ENCODE measurements around the gene PDLIM1.

Gene PDLIM1

GRCh38 chr10:95327367-95327766 is 36.6 kb upstream of the PDLIM1 start:
- Histone ChIP-seq H3K36me3 (ENCODE audit: insufficient read depth, low read length) (no peaks in the 10 kb centered on the region), H3K27me3 (ENCODE audit: insufficient read depth, low read length) (no peaks in the 10 kb centered on the region), H3K4me3 (ENCODE audit: low read length) (no peak overlapping the region), H2AFZ (ENCODE audit: low read depth, low read length) (no peak overlapping the region), H3K4me1 (ENCODE audit: insufficient read depth, low read length) (no peaks in the 10 kb centered on the region), H3K9me3 (ENCODE audit: low read length) (no peaks in the 10 kb centered on the region)

GRCh38 chr10:95326396-95326795 is 35.6 kb upstream of the PDLIM1 start:
- no peaks in the 10 kb centered on the region for H3K9me3 ChIP-seq (ENCODE audit: low read length)
- no peaks in the 10 kb centered on the region for H3K36me3 ChIP-seq (ENCODE audit: insufficient read depth, low read length)
- no peaks in the 10 kb centered on the region for H3K4me1 ChIP-seq (ENCODE audit: insufficient read depth, low read length)
- H2AFZ ChIP-seq (ENCODE audit: low read depth, low read length): no peak overlapping the region
- H3K4me3 ChIP-seq (ENCODE audit: low read length): no peak overlapping the region
- H3K27me3 ChIP-seq (ENCODE audit: insufficient read depth, low read length): no peaks in the 10 kb centered on the region

GRCh38 chr10:95325863-95326262 is 35.1 kb upstream of the PDLIM1 start:
- no peaks in the 10 kb centered on the region for H3K36me3 ChIP-seq (ENCODE audit: insufficient read depth, low read length)
- no peaks in the 10 kb centered on the region for H3K9me3 ChIP-seq (ENCODE audit: low read length)
- H3K27me3 ChIP-seq (ENCODE audit: insufficient read depth, low read length): no peaks in the 10 kb centered on the region
- H2AFZ ChIP-seq (ENCODE audit: low read depth, low read length): no peak overlapping the region
- no peaks in the 10 kb centered on the region for H3K4me1 ChIP-seq (ENCODE audit: insufficient read depth, low read length)
- H3K4me3 ChIP-seq (ENCODE audit: low read length): no peak overlapping the region

- no peak overlapping the region for H2AFZ ChIP-seq (ENCODE audit: low read depth, low read length)
- no peaks in the 10 kb centered on the region for H3K9me3 ChIP-seq (ENCODE audit: low read length)
- H3K4me3 ChIP-seq (ENCODE audit: low read length): no peak overlapping the region
- H3K27me3 ChIP-seq (ENCODE audit: insufficient read depth, low read length): no peaks in the 10 kb centered on the region
- no peaks in the 10 kb centered on the region for H3K36me3 ChIP-seq (ENCODE audit: insufficient read depth, low read length)
- no peaks in the 10 kb centered on the region for H3K4me1 ChIP-seq (ENCODE audit: insufficient read depth, low read length)
These were observed 33.8 kb upstream of the PDLIM1 start for GRCh38 chr10:95324436-95325268.

DNA sequence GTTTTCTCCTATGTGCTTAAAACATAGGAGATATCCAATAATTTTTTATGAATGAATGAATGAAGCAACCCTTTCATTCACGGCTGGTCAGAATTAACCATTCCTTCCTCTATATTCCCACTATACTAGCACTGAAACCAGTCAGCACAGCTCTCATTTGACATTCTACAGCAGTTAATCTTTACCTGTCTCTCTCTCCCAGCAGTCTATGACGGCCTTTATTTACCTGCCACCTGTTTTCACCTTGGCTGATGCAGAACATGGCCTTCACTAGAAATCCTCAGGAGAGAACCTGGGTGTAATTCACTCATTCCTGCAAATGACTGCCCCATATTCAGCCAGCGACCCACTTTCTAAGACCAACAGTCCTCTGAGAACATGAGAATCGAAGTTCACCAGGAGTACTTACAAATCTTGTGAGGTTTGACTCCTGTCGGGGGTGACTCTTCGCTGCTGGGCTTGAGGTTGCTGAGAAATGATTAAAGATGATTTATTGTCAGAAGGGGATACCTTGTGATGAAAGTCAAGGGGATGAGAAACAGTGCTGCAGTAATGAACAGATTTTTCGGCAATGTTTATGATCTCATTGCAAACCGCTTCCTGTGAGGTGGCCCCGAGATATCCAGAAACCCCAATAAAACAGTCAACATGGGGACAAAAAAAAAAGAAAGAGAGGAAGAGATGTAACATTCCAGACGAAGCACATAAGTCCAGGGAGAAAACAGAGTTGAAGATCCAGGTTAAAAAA is 30.9 kb upstream of the PDLIM1 start:
- Histone ChIP-seq H3K4me3 (ENCODE audit: low read length) (no peak overlapping the region), H3K9me3 (ENCODE audit: low read length) (no peaks in the 10 kb centered on the region), H2AFZ (ENCODE audit: low read depth, low read length) (no peak overlapping the region), H3K36me3 (ENCODE audit: insufficient read depth, low read length) (no peaks in the 10 kb centered on the region), H3K4me1 (ENCODE audit: insufficient read depth, low read length) (no peaks in the 10 kb centered on the region), H3K27me3 (ENCODE audit: insufficient read depth, low read length) (no peaks in the 10 kb centered on the region)

DNA sequence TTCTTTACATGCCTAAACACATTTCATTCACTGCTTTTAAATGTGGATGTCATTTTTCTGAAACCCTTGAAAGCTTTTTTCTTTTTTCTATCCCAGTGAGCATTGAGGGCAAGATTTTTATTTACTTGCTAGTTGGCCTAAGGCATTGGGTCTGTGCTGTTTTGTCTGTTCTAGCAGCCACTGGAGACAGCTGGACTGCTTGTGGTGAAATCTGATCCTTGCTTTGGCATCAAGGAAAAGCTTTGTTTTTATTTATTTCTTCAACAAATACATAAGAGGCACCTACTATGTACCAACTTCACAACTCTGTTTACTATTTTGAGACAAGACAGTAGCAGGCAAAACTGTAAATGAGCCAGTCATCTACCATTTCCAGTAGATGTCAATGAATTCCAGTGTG is 28.4 kb upstream of the PDLIM1 start:
- H3K4me3 ChIP-seq (ENCODE audit: low read length): no peak overlapping the region
- H3K4me1 ChIP-seq (ENCODE audit: insufficient read depth, low read length): no peaks in the 10 kb centered on the region
- no peaks in the 10 kb centered on the region for H3K9me3 ChIP-seq (ENCODE audit: low read length)
- no peaks in the 10 kb centered on the region for H3K36me3 ChIP-seq (ENCODE audit: insufficient read depth, low read length)
- H2AFZ ChIP-seq (ENCODE audit: low read depth, low read length): no peak overlapping the region
- no peaks in the 10 kb centered on the region for H3K27me3 ChIP-seq (ENCODE audit: insufficient read depth, low read length)

GRCh38 chr10:95315509-95315908 is 24.7 kb upstream of the PDLIM1 start:
- H3K27me3 ChIP-seq (ENCODE audit: insufficient read depth, low read length): no peaks in the 10 kb centered on the region
- no peaks in the 10 kb centered on the region for H3K9me3 ChIP-seq (ENCODE audit: low read length)
- no peak overlapping the region for H3K4me3 ChIP-seq (ENCODE audit: low read length)
- H3K36me3 ChIP-seq (ENCODE audit: insufficient read depth, low read length): no peaks in the 10 kb centered on the region
- H3K4me1 ChIP-seq (ENCODE audit: insufficient read depth, low read length): no peaks in the 10 kb centered on the region
- no peak overlapping the region for H2AFZ ChIP-seq (ENCODE audit: low read depth, low read length)

- H3K4me1 ChIP-seq (ENCODE audit: insufficient read depth, low read length): no peaks in the 10 kb centered on the region
- H3K36me3 ChIP-seq (ENCODE audit: insufficient read depth, low read length): no peaks in the 10 kb centered on the region
- H3K9me3 ChIP-seq (ENCODE audit: low read length): no peaks in the 10 kb centered on the region
- H2AFZ ChIP-seq (ENCODE audit: low read depth, low read length): no peak overlapping the region
- H3K27me3 ChIP-seq (ENCODE audit: insufficient read depth, low read length): no peaks in the 10 kb centered on the region
- H3K4me3 ChIP-seq (ENCODE audit: low read length): no peak overlapping the region
These were observed 23.6 kb upstream of the PDLIM1 start for GRCh38 chr10:95314192-95314918.

DNA sequence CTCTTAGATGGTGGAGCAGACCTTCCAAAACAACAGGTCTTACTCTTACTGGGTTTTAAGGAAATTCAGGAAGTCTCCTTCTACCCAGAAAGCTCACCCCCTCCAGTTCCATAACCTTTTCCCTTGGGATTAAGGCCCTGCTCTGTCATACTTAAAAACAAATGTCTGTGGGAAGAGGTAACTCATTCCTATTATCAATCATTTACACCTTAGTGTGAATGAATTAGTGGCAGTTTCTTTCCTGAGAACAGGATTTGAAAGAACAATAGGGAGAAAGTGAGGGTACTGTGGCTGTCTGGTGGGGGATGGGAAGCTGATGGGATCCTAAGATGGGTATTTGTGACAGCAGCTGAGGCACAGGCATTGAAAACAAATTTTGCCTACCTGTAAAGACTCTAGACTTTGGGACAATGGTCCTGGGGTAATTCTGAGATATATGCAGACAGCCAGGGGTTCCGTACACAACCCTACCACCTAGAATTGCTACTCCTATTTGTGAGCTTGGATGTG is 22.2 kb upstream of the PDLIM1 start:
- no peaks in the 10 kb centered on the region for H3K4me1 ChIP-seq (ENCODE audit: insufficient read depth, low read length)
- no peaks in the 10 kb centered on the region for H3K27me3 ChIP-seq (ENCODE audit: insufficient read depth, low read length)
- H3K9me3 ChIP-seq (ENCODE audit: low read length): no peaks in the 10 kb centered on the region
- no peak overlapping the region for H3K4me3 ChIP-seq (ENCODE audit: low read length)
- H3K36me3 ChIP-seq (ENCODE audit: insufficient read depth, low read length): no peaks in the 10 kb centered on the region
- no peak overlapping the region for H2AFZ ChIP-seq (ENCODE audit: low read depth, low read length)

- no peak overlapping the region for H2AFZ ChIP-seq (ENCODE audit: low read depth, low read length)
- H3K9me3 ChIP-seq (ENCODE audit: low read length): no peaks in the 10 kb centered on the region
- no peak overlapping the region for H3K4me3 ChIP-seq (ENCODE audit: low read length)
- H3K27me3 ChIP-seq (ENCODE audit: insufficient read depth, low read length): no peaks in the 10 kb centered on the region
- no peaks in the 10 kb centered on the region for H3K4me1 ChIP-seq (ENCODE audit: insufficient read depth, low read length)
- no peaks in the 10 kb centered on the region for H3K36me3 ChIP-seq (ENCODE audit: insufficient read depth, low read length)
These were observed 21.5 kb upstream of the PDLIM1 start for GRCh38 chr10:95312257-95312656.

DNA sequence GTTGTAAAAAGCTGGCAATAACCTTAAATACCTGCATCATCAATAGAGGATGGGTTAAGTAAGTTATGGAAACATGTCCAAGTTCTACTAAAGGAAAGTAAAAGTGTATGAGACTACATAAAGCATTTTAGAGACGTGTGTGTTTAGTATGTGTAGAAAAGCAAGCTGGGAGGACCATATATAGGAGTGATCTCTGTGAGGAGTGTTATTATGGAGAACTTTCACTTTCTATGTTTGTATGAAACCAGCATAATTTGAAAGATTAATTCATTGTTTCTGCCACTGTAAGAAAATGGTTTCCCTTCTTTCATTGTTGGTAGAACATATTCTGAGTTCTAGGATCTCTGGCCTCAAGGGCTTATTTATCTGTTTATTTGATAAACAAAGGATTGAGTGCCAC is 19.2 kb upstream of the PDLIM1 start:
- Histone ChIP-seq H3K9me3 (ENCODE audit: low read length) (no peaks in the 10 kb centered on the region), H3K4me3 (ENCODE audit: low read length) (no peak overlapping the region), H3K36me3 (ENCODE audit: insufficient read depth, low read length) (no peaks in the 10 kb centered on the region), H3K4me1 (ENCODE audit: insufficient read depth, low read length) (no peaks in the 10 kb centered on the region), H2AFZ (ENCODE audit: low read depth, low read length) (no peak overlapping the region), H3K27me3 (ENCODE audit: insufficient read depth, low read length) (no peaks in the 10 kb centered on the region)

GRCh38 chr10:95308389-95309302 is 17.8 kb upstream of the PDLIM1 start:
- Histone ChIP-seq H2AFZ (ENCODE audit: low read depth, low read length) (no peak overlapping the region), H3K27me3 (ENCODE audit: insufficient read depth, low read length) (no peaks in the 10 kb centered on the region), H3K4me1 (ENCODE audit: insufficient read depth, low read length) (no peaks in the 10 kb centered on the region), H3K4me3 (ENCODE audit: low read length) (no peak overlapping the region), H3K9me3 (ENCODE audit: low read length) (no peaks in the 10 kb centered on the region), H3K36me3 (ENCODE audit: insufficient read depth, low read length) (no peaks in the 10 kb centered on the region)

All from neuron (in vitro differentiated cells).